HG03095 (cell line): ENCODE data around the gene ZNF81.
"Not testable (repeated sequence)": the region's sequence is repeated elsewhere in the genome, so short reads cannot be mapped to it uniquely, and the experiment has no call there.

Experiments used
- ATAC-seq: cut with Tn5 transposase; IDR thresholded peaks from one replicate; pipeline ENCODE4 v1.9.1; 2021; ENCODE audit warnings: moderate library complexity; ENCODE audit not compliant: unreplicated experiment

The ZNF81 gene

GRCh38 chrX:47836164-47837072 is at the start of gene ZNF81:
ZNF81 (plus strand) TSS chrX:47836902; CDS start chrX:47846268, 9,366 bp downstream.
- ATAC-seq = peak; percentile 88

- no peak for ATAC-seq
Observed at GRCh38 chrX:47796433-47796906, 40.2 kb upstream of the ZNF81 start.

GRCh38 chrX:47797084-47797483 is 39.6 kb upstream of the ZNF81 start:
- ATAC-seq = no peak

- ATAC-seq = no peak
Observed at GRCh38 chrX:47798861-47799260, 37.8 kb upstream of the ZNF81 start.

- no peak for ATAC-seq
Observed at GRCh38 chrX:47802589-47802988, 34.1 kb upstream of the ZNF81 start.

GRCh38 chrX:47803103-47803502 is 33.6 kb upstream of the ZNF81 start:
- ATAC-seq = not testable (repeated sequence)

GRCh38 chrX:47804315-47804714 is 32.4 kb upstream of the ZNF81 start:
- no peak for ATAC-seq

- not testable (repeated sequence) for ATAC-seq
Observed at GRCh38 chrX:47805844-47806243, 30.9 kb upstream of the ZNF81 start.

GRCh38 chrX:47806415-47807271 is 30.1 kb upstream of the ZNF81 start:
- ATAC-seq = not testable (repeated sequence)

- ATAC-seq = not testable (repeated sequence)
Observed at GRCh38 chrX:47807272-47807538, 29.5 kb upstream of the ZNF81 start.

- ATAC-seq = no peak
Observed at GRCh38 chrX:47807548-47807947, 29.2 kb upstream of the ZNF81 start.

GRCh38 chrX:47808904-47809788 is 27.6 kb upstream of the ZNF81 start:
- ATAC-seq = no peak

GRCh38 chrX:47814851-47815250 is 21.9 kb upstream of the ZNF81 start:
- no peak for ATAC-seq

- no peak for ATAC-seq
Observed at GRCh38 chrX:47815901-47816845, 20.5 kb upstream of the ZNF81 start.

- no peak for ATAC-seq
Observed at GRCh38 chrX:47817421-47817820, 19.3 kb upstream of the ZNF81 start.

GRCh38 chrX:47817897-47818296 is 18.8 kb upstream of the ZNF81 start:
- ATAC-seq = no peak

GRCh38 chrX:47828984-47829383 is 7.7 kb upstream of the ZNF81 start:
- no peak for ATAC-seq

GRCh38 chrX:47831788-47832187 is 4.9 kb upstream of the ZNF81 start:
- ATAC-seq = no peak

- no peak for ATAC-seq
Observed at GRCh38 chrX:47838361-47838760, 1.7 kb downstream of the ZNF81 start.

GRCh38 chrX:47840111-47840510 is 3.4 kb downstream of the ZNF81 start:
- ATAC-seq = no peak
